ENCODE measurements around the gene GLT8D2.

Gene GLT8D2

DNA sequence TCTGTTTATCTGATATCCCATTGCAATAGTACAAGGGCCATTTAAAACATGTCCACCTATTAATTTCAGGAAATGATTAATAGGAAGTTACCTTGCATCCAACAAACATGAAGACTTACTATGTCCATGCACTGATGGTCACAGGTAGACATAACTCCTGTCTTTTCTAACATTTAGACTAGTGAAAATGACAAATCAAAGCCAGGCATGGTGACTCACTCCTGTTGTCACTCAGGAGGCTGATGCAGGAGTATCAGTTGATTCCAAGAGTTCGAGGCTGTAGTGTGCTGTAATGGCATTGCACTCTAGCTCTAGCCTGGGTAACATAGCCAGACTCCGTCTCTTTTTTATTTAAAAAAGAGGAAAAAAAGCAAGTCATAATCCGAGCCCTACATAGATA is 105.0 kb downstream of the GLT8D2 start:
- DNase-seq, result no peak

All from SIG-M5 (cell line).